ENCODE data around the gene PPM1L. TPM values are rescaled to one million over a fixed set of nuclear protein-coding genes. Genes with fewer than 3 reads are reported as not detected.
A peak's percentile ranks its signal among the peaks of the same experiment; 100 is the strongest.

Gene PPM1L
- total RNA-seq, 1 experiment from 2014 or later: 5.0 TPM

- Histone ChIP-seq H3K4me1 (replicated peaks; ENCODE audit: insufficient read depth) (no peaks in the 10 kb centered on the region), H3K27me3 (ENCODE audit: insufficient read depth, low read depth) (no peaks in the 10 kb centered on the region), H2AFZ (no peak overlapping the region), H3K27ac (no peak overlapping the region), H4K20me1 (ENCODE audit: insufficient read depth) (no peaks in the 10 kb centered on the region), H3K79me2 (ENCODE audit: low read depth) (no peaks in the 10 kb centered on the region), H3K36me3 (ENCODE audit: low read depth) (no peaks in the 10 kb centered on the region), H3K4me3 (no peak overlapping the region), H3F3A (ENCODE audit: insufficient read depth, low read depth) (no peaks in the 10 kb centered on the region), H3K9me2 (ENCODE audit: insufficient read depth) (no peaks in the 10 kb centered on the region), H3K4me2 (no peak overlapping the region), H3K9me3 (ENCODE audit: insufficient read depth, low read depth) (no peaks in the 10 kb centered on the region)
- no peak for DNase-seq
- TF ChIP-seq CTCF (conservative IDR thresholded peaks at IDR 0.05) (no peak), EZH2 (IDR thresholded peaks at IDR 0.05; ENCODE audit: low read depth) (no peak)
- intact Hi-C loops (cut with micrococcal nuclease; ENCODE audit: unreplicated experiment): loop anchor here (5.0 kb wide), 1 partner anchor 347 kb away; no protein-coding TSS in a partner anchor
- CTCF ChIA-PET: no interaction called here
- POLR2A ChIA-PET (ENCODE audit: unreplicated experiment): no interaction called here
- BruUV-seq (replicated peaks): no TSS peak
Observed at GRCh38 chr3:160924776-160925175, 168.7 kb downstream of the PPM1L start.

- no peaks in the 10 kb centered on the region for H3K9me2 ChIP-seq (ENCODE audit: insufficient read depth)
- H3K79me2 ChIP-seq (ENCODE audit: low read depth): no peaks in the 10 kb centered on the region
- no peak overlapping the region for H3K27ac ChIP-seq
- H3F3A ChIP-seq (ENCODE audit: insufficient read depth, low read depth): no peaks in the 10 kb centered on the region
- BruUV-seq (replicated peaks): no TSS peak
- no peak overlapping the region for H3K4me3 ChIP-seq
- no peaks in the 10 kb centered on the region for H4K20me1 ChIP-seq (ENCODE audit: insufficient read depth)
- no peaks in the 10 kb centered on the region for H3K27me3 ChIP-seq (ENCODE audit: insufficient read depth, low read depth)
- H3K4me2 ChIP-seq: no peak overlapping the region
- H3K4me1 ChIP-seq (replicated peaks; ENCODE audit: insufficient read depth): no peaks in the 10 kb centered on the region
- CTCF ChIA-PET: interaction anchor here (0.6 kb wide), 1 partner anchor 242 kb away, joined by 3 read pairs; no protein-coding TSS in a partner anchor
- H2AFZ ChIP-seq: no peak overlapping the region
- POLR2A ChIA-PET (ENCODE audit: unreplicated experiment): interaction anchor here (0.6 kb wide), 1 partner anchor 24 kb away, joined by 6 read pairs; no protein-coding TSS in a partner anchor
- intact Hi-C loops (cut with micrococcal nuclease; ENCODE audit: unreplicated experiment): no loop called here
- no peak for DNase-seq
- no peaks in the 10 kb centered on the region for H3K9me3 ChIP-seq (ENCODE audit: insufficient read depth, low read depth)
- no peaks in the 10 kb centered on the region for H3K36me3 ChIP-seq (ENCODE audit: low read depth)
- TF ChIP-seq CTCF (conservative IDR thresholded peaks at IDR 0.05) (no peak), EZH2 (IDR thresholded peaks at IDR 0.05; ENCODE audit: low read depth) (no peak)
Observed at GRCh38 chr3:160927620-160928019, 171.6 kb downstream of the PPM1L start.

DNA sequence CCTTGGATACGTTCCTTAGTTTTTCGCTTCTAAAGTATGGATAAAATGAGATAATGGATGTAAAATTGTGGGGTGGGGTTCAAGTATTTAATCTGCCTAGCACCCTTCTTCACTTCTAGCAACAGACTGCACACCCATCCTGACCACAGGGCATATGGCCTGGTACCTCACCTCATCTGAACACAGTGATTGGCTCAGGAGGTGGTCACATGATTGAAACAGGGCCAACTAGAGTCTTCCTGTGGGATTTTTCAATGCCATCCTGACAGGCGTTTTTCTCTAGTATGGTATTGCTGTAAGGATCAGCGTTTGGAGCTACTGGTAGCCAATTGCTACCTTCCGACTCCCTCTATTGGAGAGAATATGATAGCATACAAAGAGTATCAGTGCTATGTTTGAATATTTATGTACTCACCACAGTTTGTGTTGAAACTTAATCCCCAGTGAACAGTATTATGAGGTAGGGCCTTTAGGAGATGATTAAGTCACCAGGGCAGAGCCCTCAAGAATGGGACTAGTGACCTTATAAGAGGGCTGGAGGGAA, 172.2 kb downstream of the PPM1L start:
- H3K36me3 ChIP-seq (ENCODE audit: low read depth): no peaks in the 10 kb centered on the region
- H3K4me2 ChIP-seq: no peak overlapping the region
- no peaks in the 10 kb centered on the region for H3K9me3 ChIP-seq (ENCODE audit: insufficient read depth, low read depth)
- intact Hi-C loops (cut with micrococcal nuclease; ENCODE audit: unreplicated experiment): no loop called here
- no peak overlapping the region for H3K4me3 ChIP-seq
- no peak for TF ChIP-seq EZH2 (IDR thresholded peaks at IDR 0.05; ENCODE audit: low read depth)
- TF ChIP-seq CTCF (conservative IDR thresholded peaks at IDR 0.05): peak; percentile 43; the same call in 1 of the 2 replicates
- H3K4me1 ChIP-seq (replicated peaks; ENCODE audit: insufficient read depth): no peaks in the 10 kb centered on the region
- no peaks in the 10 kb centered on the region for H3K27me3 ChIP-seq (ENCODE audit: insufficient read depth, low read depth)
- H3K9me2 ChIP-seq (ENCODE audit: insufficient read depth): no peaks in the 10 kb centered on the region
- BruUV-seq (replicated peaks): no TSS peak
- no peak overlapping the region for H3K27ac ChIP-seq
- no peak overlapping the region for H2AFZ ChIP-seq
- no peaks in the 10 kb centered on the region for H4K20me1 ChIP-seq (ENCODE audit: insufficient read depth)
- no peak for DNase-seq
- no peaks in the 10 kb centered on the region for H3K79me2 ChIP-seq (ENCODE audit: low read depth)
- POLR2A ChIA-PET (ENCODE audit: unreplicated experiment): interaction anchor here (0.6 kb wide), 1 partner anchor 25 kb away, joined by 6 read pairs; no protein-coding TSS in a partner anchor
- H3F3A ChIP-seq (ENCODE audit: insufficient read depth, low read depth): no peaks in the 10 kb centered on the region
- CTCF ChIA-PET: interaction anchor here (0.6 kb wide), 1 partner anchor 242 kb away, joined by 3 read pairs; no protein-coding TSS in a partner anchor

Data from PC-9 (cell line).